K562 (cell line): ENCODE measurements around the gene PPP1CC. TPM values are rescaled to one million over a fixed set of nuclear protein-coding genes. Genes with fewer than 3 reads are reported as not detected.

Experiments used
- BRD9 ChIP-seq: fragments of 450-650 bp; IDR thresholded peaks from 2 replicates; pipeline ENCODE4 v1.6.1; 2018; ENCODE audit warnings: low read depth; ENCODE audit not compliant: partially characterized antibody
- COPS2 ChIP-seq: fragments of 450-650 bp; conservative IDR thresholded peaks from 2 replicates; pipeline ENCODE4 v1.6.1; 2016; ENCODE audit warnings: mild to moderate bottlenecking, moderate library complexity
- GABPA ChIP-seq: fragments of 200-800 bp; sonication (Bioruptor generic); conservative IDR thresholded peaks from 2 replicates; pipeline ENCODE4 v1.6.1; 2016; ENCODE audit warnings: low read depth, missing genetic modification characterization, missing compliant biosample characterization
- HNRNPH1 ChIP-seq: fragments of 200-400 bp; formaldehyde crosslinking; optimal IDR thresholded peaks from 2 replicates; pipeline ENCODE3; 2017; ENCODE audit warnings: low read depth, mild to moderate bottlenecking, low read length, moderate library complexity
- IRF1 ChIP-seq: sonication (generic); formaldehyde crosslinking; IDR thresholded peaks from 2 replicates; pipeline ENCODE4 v1.8.0; 2022; ENCODE audit warnings: missing genetic modification reagents, mild to moderate bottlenecking, borderline replicate concordance
- L3MBTL2 ChIP-seq: fragments of 450-650 bp; IDR thresholded peaks from 2 replicates; pipeline ENCODE4 v1.6.1; 2016; ENCODE audit warnings: mild to moderate bottlenecking, moderate library complexity
- PYGO2 ChIP-seq: fragments of 450-650 bp; IDR thresholded peaks from 2 replicates; pipeline ENCODE4 v1.6.1; 2016; ENCODE audit warnings: mild to moderate bottlenecking, missing genetic modification characterization, moderate library complexity, missing compliant biosample characterization
- RBM34 ChIP-seq: fragments of 200-400 bp; formaldehyde crosslinking; IDR thresholded peaks from 2 replicates; pipeline ENCODE4 v1.6.1; 2018; ENCODE audit warnings: low read length, borderline replicate concordance; ENCODE audit not compliant: insufficient read depth
- REST ChIP-seq, 2 experiments: fragments of 450-650 bp; formaldehyde crosslinking in 1 of 2; IDR thresholded peaks; 2 replicates each; pipeline versions ENCODE4 v1.4.0 to v1.6.1; 2014 to 2020; ENCODE audit warnings: mild to moderate bottlenecking in 2 of 2, borderline replicate concordance in 1 of 2, low read depth in 1 of 2
- ZKSCAN3 ChIP-seq: fragments of 250-450 bp; sonication (Bioruptor Pico); IDR thresholded peaks from 2 replicates; pipeline ENCODE4 v1.4.0; 2020
- ZNF197 ChIP-seq: fragments of 200-800 bp; sonication (Bioruptor generic); IDR thresholded peaks from 2 replicates; pipeline ENCODE4 v1.6.1; 2016; ENCODE audit warnings: low read depth, missing genetic modification characterization, missing compliant biosample characterization
- ZNF436 ChIP-seq: fragments of 250-450, 450-650 bp; sonication (Bioruptor Pico); formaldehyde crosslinking; IDR thresholded peaks from 2 replicates; pipeline ENCODE4 v1.7.0; 2020; ENCODE audit warnings: mild to moderate bottlenecking
- ZNF583 ChIP-seq: fragments of 250-450 bp; sonication (Bioruptor Pico); IDR thresholded peaks from 2 replicates; pipeline ENCODE4 v1.4.0; 2020
- ZNF707 ChIP-seq: fragments of 250-450 bp; sonication (Bioruptor Pico); conservative IDR thresholded peaks from 2 replicates; pipeline ENCODE4 v1.8.0; 2022; ENCODE audit warnings: inconsistent platforms, mild to moderate bottlenecking, moderate library complexity
- polyA plus RNA-seq, 8 experiments: library from polyadenylated mRNA; depleted of rRNA in 4 of 8; stranded (reverse) in 5 of 8; unstranded in 3 of 8; fragments of >200 nt; fragmentation: Nextera tagmentation in 2 of 8; fragmentation: Illumina TruSeq in 1 of 8; extraction: Ambion mirVana in 2 of 8; extraction: Trizol in 1 of 8; gene quantifications; 2 replicates each; pipeline versions ENCODE4 v1.2.1 to v1.2.3, GENCODE V29; 2011 to 2014; ENCODE audit warnings: inconsistent platforms in 1 of 8, missing spikeins in 1 of 8
- total RNA-seq, 7 experiments: library from RNA; depleted of rRNA in 6 of 7; stranded (reverse); fragments of >200 nt in 6 of 7; fragmentation: Illumina TruSeq in 2 of 7; extraction: Trizol in 2 of 7; gene quantifications; 2 replicates each; pipeline versions ENCODE4 v1.2.1 to v1.2.3, GENCODE V29; 2011 to 2021; ENCODE audit warnings: low replicate concordance in 1 of 7
- TF ChIP-seq, protein P1 (sequence below): IDR thresholded peaks from 3 replicates; pipeline ENCODE4 v1.6.1; 2011; ENCODE audit warnings: borderline replicate concordance, mild to moderate bottlenecking, moderate library complexity; ENCODE audit not compliant: insufficient read length; ENCODE audit errors: extremely low read depth

PPP1CC gene
- total and polyA plus RNA-seq, 9 of the 15 experiments (the other 6 are each of a cell fraction or from before 2014, with no cell fraction given): 67.4 to 286 (median 195) TPM

GRCh38 chr12:110698171-110698902 lies 44.4 kb downstream of the PPP1CC start (continued):
- peak; percentile 67 for TF ChIP-seq GABPA
- TF ChIP-seq, protein P1, sequence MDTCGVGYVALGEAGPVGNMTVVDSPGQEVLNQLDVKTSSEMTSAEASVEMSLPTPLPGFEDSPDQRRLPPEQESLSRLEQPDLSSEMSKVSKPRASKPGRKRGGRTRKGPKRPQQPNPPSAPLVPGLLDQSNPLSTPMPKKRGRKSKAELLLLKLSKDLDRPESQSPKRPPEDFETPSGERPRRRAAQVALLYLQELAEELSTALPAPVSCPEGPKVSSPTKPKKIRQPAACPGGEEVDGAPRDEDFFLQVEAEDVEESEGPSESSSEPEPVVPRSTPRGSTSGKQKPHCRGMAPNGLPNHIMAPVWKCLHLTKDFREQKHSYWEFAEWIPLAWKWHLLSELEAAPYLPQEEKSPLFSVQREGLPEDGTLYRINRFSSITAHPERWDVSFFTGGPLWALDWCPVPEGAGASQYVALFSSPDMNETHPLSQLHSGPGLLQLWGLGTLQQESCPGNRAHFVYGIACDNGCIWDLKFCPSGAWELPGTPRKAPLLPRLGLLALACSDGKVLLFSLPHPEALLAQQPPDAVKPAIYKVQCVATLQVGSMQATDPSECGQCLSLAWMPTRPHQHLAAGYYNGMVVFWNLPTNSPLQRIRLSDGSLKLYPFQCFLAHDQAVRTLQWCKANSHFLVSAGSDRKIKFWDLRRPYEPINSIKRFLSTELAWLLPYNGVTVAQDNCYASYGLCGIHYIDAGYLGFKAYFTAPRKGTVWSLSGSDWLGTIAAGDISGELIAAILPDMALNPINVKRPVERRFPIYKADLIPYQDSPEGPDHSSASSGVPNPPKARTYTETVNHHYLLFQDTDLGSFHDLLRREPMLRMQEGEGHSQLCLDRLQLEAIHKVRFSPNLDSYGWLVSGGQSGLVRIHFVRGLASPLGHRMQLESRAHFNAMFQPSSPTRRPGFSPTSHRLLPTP: no peak
- TF ChIP-seq ZKSCAN3 (CRISPR knock-in tag): no peak
- no peak for TF ChIP-seq RBM34
- TF ChIP-seq IRF1 (CRISPR knock-in tag): no peak
- TF ChIP-seq ZNF707 (CRISPR knock-in tag): no peak
- TF ChIP-seq ZNF436 (CRISPR knock-in tag): no peak
- TF ChIP-seq ZNF197 (CRISPR knock-in tag): no peak
- TF ChIP-seq PYGO2: no peak
- TF ChIP-seq L3MBTL2: peak; percentile 95
- peak; percentile 84 for TF ChIP-seq REST (IDR thresholded peaks at IDR 0.05; ENCODE audit: borderline replicate concordance)
- TF ChIP-seq REST (CRISPR knock-in tag; IDR thresholded peaks at IDR 0.05; ENCODE audit: low read depth): peak; percentile 72
- TF ChIP-seq BRD9: no peak
- no peak for TF ChIP-seq ZNF583 (CRISPR knock-in tag)
- no peak for TF ChIP-seq HNRNPH1
- no peak for TF ChIP-seq COPS2
